Measurements from ENCODE around the gene SZRD1. TPM values are rescaled to one million over a fixed set of nuclear protein-coding genes. Genes with fewer than 3 reads are reported as not detected.

Gene SZRD1
- total RNA-seq, 3 donors from 2014 or later = 59.0 to 77.4 (median 61.3) TPM

DNA sequence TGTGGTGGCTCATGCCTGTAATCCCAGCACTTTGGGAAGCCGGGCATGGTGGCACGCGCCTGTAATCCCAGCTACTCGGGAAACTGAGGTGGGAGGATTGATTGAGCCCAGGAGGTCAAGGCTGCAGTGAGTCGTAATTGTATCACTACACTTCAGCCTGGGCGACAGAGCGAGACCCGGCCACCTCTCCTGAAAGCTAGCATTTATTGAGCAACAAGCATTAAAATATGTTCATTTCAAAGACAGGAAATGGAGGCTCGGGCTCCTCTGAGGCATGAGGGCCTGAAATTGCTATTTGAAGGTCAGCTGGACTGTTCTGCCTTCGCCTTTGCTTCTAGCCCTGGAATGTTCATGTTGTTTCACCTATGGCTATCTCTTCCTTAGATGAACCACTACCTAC lies 35.7 kb downstream of the SZRD1 start:
- no peak overlapping the region for H3K4me3 ChIP-seq
- TF ChIP-seq POLR2AphosphoS5 (IDR thresholded peaks at IDR 0.05) (no peak), POLR2A (IDR thresholded peaks at IDR 0.05) (no peak)
- TF ChIP-seq, protein P1, sequence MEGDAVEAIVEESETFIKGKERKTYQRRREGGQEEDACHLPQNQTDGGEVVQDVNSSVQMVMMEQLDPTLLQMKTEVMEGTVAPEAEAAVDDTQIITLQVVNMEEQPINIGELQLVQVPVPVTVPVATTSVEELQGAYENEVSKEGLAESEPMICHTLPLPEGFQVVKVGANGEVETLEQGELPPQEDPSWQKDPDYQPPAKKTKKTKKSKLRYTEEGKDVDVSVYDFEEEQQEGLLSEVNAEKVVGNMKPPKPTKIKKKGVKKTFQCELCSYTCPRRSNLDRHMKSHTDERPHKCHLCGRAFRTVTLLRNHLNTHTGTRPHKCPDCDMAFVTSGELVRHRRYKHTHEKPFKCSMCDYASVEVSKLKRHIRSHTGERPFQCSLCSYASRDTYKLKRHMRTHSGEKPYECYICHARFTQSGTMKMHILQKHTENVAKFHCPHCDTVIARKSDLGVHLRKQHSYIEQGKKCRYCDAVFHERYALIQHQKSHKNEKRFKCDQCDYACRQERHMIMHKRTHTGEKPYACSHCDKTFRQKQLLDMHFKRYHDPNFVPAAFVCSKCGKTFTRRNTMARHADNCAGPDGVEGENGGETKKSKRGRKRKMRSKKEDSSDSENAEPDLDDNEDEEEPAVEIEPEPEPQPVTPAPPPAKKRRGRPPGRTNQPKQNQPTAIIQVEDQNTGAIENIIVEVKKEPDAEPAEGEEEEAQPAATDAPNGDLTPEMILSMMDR (IDR thresholded peaks at IDR 0.05) = no peak
- H3K36me3 ChIP-seq = no peaks in the 10 kb centered on the region
- H3K27me3 ChIP-seq = no peaks in the 10 kb centered on the region
- no peaks in the 10 kb centered on the region for H3K4me1 ChIP-seq
- H3K27ac ChIP-seq = no peak overlapping the region
- no peak for DNase-seq (ENCODE audit: low spot score in 2 of 2)
- H3K9me3 ChIP-seq = no peaks in the 10 kb centered on the region
- intact Hi-C loops (cut with DNase I; ENCODE audit: low total_unique reads) = no loop called here

DNA sequence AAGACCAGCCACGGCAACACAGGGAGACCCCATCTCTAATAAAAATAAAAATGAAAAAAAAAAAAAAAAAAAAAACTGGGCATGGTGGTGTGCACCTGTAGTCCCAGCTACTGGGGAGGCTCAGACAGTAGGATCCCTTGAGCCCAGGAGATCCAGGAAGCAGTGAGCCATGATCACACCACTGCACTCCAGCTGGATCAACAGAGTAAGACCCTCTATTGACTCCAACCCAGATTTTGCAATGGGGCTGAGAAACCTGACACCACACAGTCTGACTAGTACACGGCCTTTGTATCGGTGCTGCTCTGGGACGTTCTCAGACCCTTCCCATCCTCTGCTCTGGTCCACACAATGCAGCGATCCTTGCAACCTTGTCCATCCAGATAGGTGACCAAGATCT lies 38.4 kb downstream of the SZRD1 start:
- Histone ChIP-seq H3K4me3 (no peak overlapping the region), H3K36me3 (no peaks in the 10 kb centered on the region), H3K27ac (no peak overlapping the region), H3K27me3 (no peaks in the 10 kb centered on the region), H3K9me3 (no peaks in the 10 kb centered on the region), H3K4me1 (no peaks in the 10 kb centered on the region)
- TF ChIP-seq, protein P1 (IDR thresholded peaks at IDR 0.05) = no peak
- TF ChIP-seq POLR2AphosphoS5 (IDR thresholded peaks at IDR 0.05) = no peak
- no peak for TF ChIP-seq POLR2A (IDR thresholded peaks at IDR 0.05)
- intact Hi-C loops (cut with DNase I; ENCODE audit: low total_unique reads) = no loop called here
- no peak for DNase-seq (ENCODE audit: low spot score in 2 of 2)

DNA sequence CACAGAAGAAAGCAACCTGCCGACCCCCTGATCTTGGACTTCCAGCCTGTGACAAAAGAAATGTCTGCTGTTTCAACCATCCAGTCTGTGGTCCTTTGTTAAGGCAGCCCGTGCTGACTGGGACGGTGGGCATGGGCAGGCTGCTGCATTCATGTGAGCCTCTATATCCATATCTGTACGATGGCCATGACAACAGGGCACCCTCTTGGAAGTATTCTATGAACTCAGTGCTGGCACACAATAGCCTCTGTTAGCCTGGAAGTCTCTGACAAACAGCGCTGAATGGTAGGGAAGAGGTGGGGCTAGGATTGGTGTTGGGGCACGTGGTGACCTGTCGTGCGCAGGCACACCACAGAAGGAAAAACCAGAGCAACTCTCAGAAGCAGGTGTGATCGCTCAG lies 39.8 kb downstream of the SZRD1 start:
- TF ChIP-seq, protein P1 (IDR thresholded peaks at IDR 0.05) = no peak
- no peak for TF ChIP-seq POLR2AphosphoS5 (IDR thresholded peaks at IDR 0.05)
- no peak for TF ChIP-seq POLR2A (IDR thresholded peaks at IDR 0.05)
- no peaks in the 10 kb centered on the region for H3K27me3 ChIP-seq
- no peak overlapping the region for H3K4me3 ChIP-seq
- intact Hi-C loops (cut with DNase I; ENCODE audit: low total_unique reads) = no loop called here
- H3K4me1 ChIP-seq = no peaks in the 10 kb centered on the region
- no peaks in the 10 kb centered on the region for H3K9me3 ChIP-seq
- no peaks in the 10 kb centered on the region for H3K36me3 ChIP-seq
- H3K27ac ChIP-seq = no peak overlapping the region
- DNase-seq (ENCODE audit: low spot score in 2 of 2) = no peak

DNA sequence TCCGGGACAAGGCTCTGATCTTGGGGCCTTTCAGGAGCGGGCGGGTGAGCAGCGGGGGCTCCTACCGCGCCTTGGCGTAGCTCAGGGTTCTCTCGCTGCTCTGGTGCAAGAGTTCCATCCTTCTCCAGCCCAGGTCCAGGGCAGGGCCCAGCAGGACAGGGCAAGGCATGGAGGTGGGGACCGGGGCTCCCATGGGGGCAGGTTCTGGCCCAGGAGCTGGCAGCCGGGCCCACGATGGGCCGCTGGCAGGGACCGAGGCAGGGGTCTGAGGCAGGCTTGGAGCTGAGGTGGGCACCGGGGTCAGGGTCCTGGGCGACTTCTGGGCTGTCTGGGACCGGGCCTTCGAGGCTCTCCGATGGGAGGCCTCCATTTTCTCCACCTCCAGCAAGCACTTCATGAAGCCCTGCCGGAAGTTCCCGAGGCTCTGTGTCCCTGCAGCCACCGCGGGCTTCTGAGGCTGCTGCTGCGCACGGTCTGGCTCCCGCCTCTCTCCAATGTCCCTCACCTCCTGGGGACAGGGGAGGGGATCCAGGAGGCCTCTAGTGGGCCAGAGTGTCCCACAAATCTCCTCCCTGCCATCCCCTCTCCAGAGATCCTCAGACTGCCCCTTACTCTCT lies 42.6 kb downstream of the SZRD1 start:
- TF ChIP-seq, protein P1 (IDR thresholded peaks at IDR 0.05) = no peak
- no peak for TF ChIP-seq POLR2A (IDR thresholded peaks at IDR 0.05)
- no peaks in the 10 kb centered on the region for H3K4me1 ChIP-seq
- intact Hi-C loops (cut with DNase I; ENCODE audit: low total_unique reads) = no loop called here
- no peak overlapping the region for H3K27ac ChIP-seq
- H3K9me3 ChIP-seq = no peaks in the 10 kb centered on the region
- no peaks in the 10 kb centered on the region for H3K36me3 ChIP-seq
- no peak overlapping the region for H3K4me3 ChIP-seq
- no peak for DNase-seq (ENCODE audit: low spot score in 2 of 2)
- H3K27me3 ChIP-seq = no peaks in the 10 kb centered on the region

DNA sequence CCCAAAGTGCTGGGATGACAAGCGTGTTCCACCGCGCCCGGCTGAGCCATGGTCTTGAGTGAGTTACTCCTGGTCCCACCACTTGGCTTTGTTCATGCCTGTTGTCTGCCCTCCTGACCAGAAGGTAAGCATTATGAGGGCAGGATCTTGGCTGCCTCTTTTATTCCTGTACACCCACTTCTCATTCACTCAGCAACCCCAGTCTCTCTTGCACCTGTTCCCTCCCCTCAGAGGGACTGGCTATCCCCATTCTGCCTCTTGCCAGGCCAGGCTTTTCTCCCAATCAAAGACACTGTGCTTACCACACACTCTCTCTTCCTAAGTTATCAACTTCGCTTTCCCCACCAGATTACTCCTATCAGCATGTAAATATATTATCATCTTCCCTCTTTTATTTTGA lies 43.8 kb downstream of the SZRD1 start:
- no peak for DNase-seq (ENCODE audit: low spot score in 2 of 2)
- no peaks in the 10 kb centered on the region for H3K27me3 ChIP-seq
- H3K4me3 ChIP-seq = no peak overlapping the region
- no peak overlapping the region for H3K27ac ChIP-seq
- no peaks in the 10 kb centered on the region for H3K36me3 ChIP-seq
- H3K9me3 ChIP-seq = no peaks in the 10 kb centered on the region
- intact Hi-C loops (cut with DNase I; ENCODE audit: low total_unique reads) = no loop called here
- TF ChIP-seq POLR2AphosphoS5 (IDR thresholded peaks at IDR 0.05) (no peak), POLR2A (IDR thresholded peaks at IDR 0.05) (no peak)
- TF ChIP-seq, protein P1 (IDR thresholded peaks at IDR 0.05) = no peak
- H3K4me1 ChIP-seq = no peaks in the 10 kb centered on the region

Measured in breast epithelium (tissue), 4 donors.